ENCODE data around the gene GPR158. TPM values are rescaled to one million over a fixed set of nuclear protein-coding genes. Genes with fewer than 3 reads are reported as not detected.

GPR158 gene
- total and polyA plus RNA-seq, 2 of the 8 experiments (the other 6 are each of a cell fraction or from before 2014, with no cell fraction given) = 0.14 to 0.78 TPM

GRCh38 chr10:25575343-25575742 is 400.5 kb downstream of the GPR158 start (continued):
- no peak for TF ChIP-seq CHD7 (IDR thresholded peaks at IDR 0.05; ENCODE audit: insufficient replicate concordance, low read length)
- TF ChIP-seq ASH2L (IDR thresholded peaks at IDR 0.05; ENCODE audit: low read length) = no peak
- TF ChIP-seq EGR1 (IDR thresholded peaks at IDR 0.05; ENCODE audit: borderline replicate concordance, low read depth, low read length) = no peak
- no peak for TF ChIP-seq MAFK (IDR thresholded peaks at IDR 0.05; ENCODE audit: low read depth, low read length)
